Measurements from ENCODE around the gene CFAP58. TPM values are rescaled to one million over a fixed set of nuclear protein-coding genes. Genes with fewer than 3 reads are reported as not detected.

CFAP58 gene
- total RNA-seq, 1 experiment from 2014 or later = 0.63 TPM

- H3K23ac ChIP-seq (ENCODE audit: insufficient read length, low read depth, low read length) = no peak overlapping the region
- Mint-ChIP-seq H3K9me3 (no peaks in the 10 kb centered on the region), H3K4me1 (peaks cover 84 to 89% of the 10 kb centered on the region in 2 experiments), H3K4me3 (no peak overlapping the region), H3K27ac (peak overlapping the region in 2 of 3 experiments; percentile 61 to 85; a peak in 2 of 7 replicates), H3K36me3 (ENCODE audit: insufficient read depth in 1 of 3, low read depth in 3 of 3) (peaks cover 7 to 20% (median 20%) of the 10 kb centered on the region in 3 experiments), H3K27me3 (ENCODE audit: low read depth) (no peaks in the 10 kb centered on the region)
- H2BK15ac ChIP-seq (ENCODE audit: low read depth, low read length) = no peak overlapping the region
- WGBS (ENCODE audit: extremely low coverage, insufficient read length, low lambda C conversion rate) = no CpG with 5 or more reads among the region's 3 CpGs
- no peak overlapping the region for H2BK20ac ChIP-seq (ENCODE audit: low read depth, low read length, poor library complexity, severe bottlenecking)
- no peak overlapping the region for H2BK120ac ChIP-seq (ENCODE audit: low read depth, low read length, poor library complexity, severe bottlenecking)
- H2BK12ac ChIP-seq (ENCODE audit: insufficient read length, low read depth, low read length) = no peak overlapping the region
- no peak overlapping the region for H3K14ac ChIP-seq (ENCODE audit: insufficient read depth, low read length)
- H3K4ac ChIP-seq (ENCODE audit: low read depth, low read length) = no peak overlapping the region
- no peak for DNase-seq
- no peak overlapping the region for H4K91ac ChIP-seq (ENCODE audit: insufficient read length, low read depth, low read length)
- H3K4me1 ChIP-seq (ENCODE audit: insufficient read depth, low read length) = peaks cover 39% of the 10 kb centered on the region; the same call in 1 of the 2 replicates
- peaks cover 4% of the 10 kb centered on the region for H3K23me2 ChIP-seq (ENCODE audit: insufficient read length, low read depth, low read length, poor library complexity, severe bottlenecking)
- H4K5ac ChIP-seq (ENCODE audit: insufficient read length, low read depth, low read length) = peak overlapping the region; percentile 0
- H3K27me3 ChIP-seq (ENCODE audit: insufficient read depth, low read length) = no peaks in the 10 kb centered on the region
- no peaks in the 10 kb centered on the region for H3K9me3 ChIP-seq (ENCODE audit: control insufficient read depth, low read depth, low read length)
- no peak overlapping the region for H2BK5ac ChIP-seq (ENCODE audit: insufficient read length, low read length)
- no peak overlapping the region for H4K8ac ChIP-seq (replicated peaks; ENCODE audit: insufficient read length, low read depth, low read length)
- H3K56ac ChIP-seq (ENCODE audit: insufficient read length, low read depth, low read length) = no peak overlapping the region
- TF ChIP-seq, protein P1, sequence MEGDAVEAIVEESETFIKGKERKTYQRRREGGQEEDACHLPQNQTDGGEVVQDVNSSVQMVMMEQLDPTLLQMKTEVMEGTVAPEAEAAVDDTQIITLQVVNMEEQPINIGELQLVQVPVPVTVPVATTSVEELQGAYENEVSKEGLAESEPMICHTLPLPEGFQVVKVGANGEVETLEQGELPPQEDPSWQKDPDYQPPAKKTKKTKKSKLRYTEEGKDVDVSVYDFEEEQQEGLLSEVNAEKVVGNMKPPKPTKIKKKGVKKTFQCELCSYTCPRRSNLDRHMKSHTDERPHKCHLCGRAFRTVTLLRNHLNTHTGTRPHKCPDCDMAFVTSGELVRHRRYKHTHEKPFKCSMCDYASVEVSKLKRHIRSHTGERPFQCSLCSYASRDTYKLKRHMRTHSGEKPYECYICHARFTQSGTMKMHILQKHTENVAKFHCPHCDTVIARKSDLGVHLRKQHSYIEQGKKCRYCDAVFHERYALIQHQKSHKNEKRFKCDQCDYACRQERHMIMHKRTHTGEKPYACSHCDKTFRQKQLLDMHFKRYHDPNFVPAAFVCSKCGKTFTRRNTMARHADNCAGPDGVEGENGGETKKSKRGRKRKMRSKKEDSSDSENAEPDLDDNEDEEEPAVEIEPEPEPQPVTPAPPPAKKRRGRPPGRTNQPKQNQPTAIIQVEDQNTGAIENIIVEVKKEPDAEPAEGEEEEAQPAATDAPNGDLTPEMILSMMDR (conservative IDR thresholded peaks at IDR 0.05) = no peak
- H3K18ac ChIP-seq (ENCODE audit: insufficient read length, low read depth, low read length) = no peak overlapping the region
- peaks cover 29% of the 10 kb centered on the region; the same call in 1 of the 2 replicates for H3K79me2 ChIP-seq (ENCODE audit: insufficient read depth, low read length)
- no peak overlapping the region for H3K27ac ChIP-seq (ENCODE audit: insufficient read length, low read depth, low read length)
- no peak overlapping the region for H3K4me2 ChIP-seq (ENCODE audit: insufficient read depth, insufficient read length, low read length)
- H3K79me1 ChIP-seq (ENCODE audit: insufficient read depth, low read depth, low read length, poor library complexity, severe bottlenecking) = no peaks in the 10 kb centered on the region
- H3K9ac ChIP-seq (ENCODE audit: extremely low read depth, insufficient read length, low read length) = no peak overlapping the region
- H3T11ph ChIP-seq (ENCODE audit: low read length) = no peak overlapping the region
- peak overlapping the region; percentile 4 for H2AK5ac ChIP-seq (ENCODE audit: insufficient read length, low read length)
- peaks cover 3% of the 10 kb centered on the region for H4K20me1 ChIP-seq (ENCODE audit: control insufficient read depth, insufficient read depth, insufficient read length)
- no peak overlapping the region for H2AFZ ChIP-seq (ENCODE audit: low read length)
These were observed 23.9 kb upstream of the CFAP58 start for GRCh38 chr10:104329735-104330134.
